Occipital lobe (tissue), 2 donors: Measurements from ENCODE around the gene AP5B1. TPM values are rescaled to one million over a fixed set of nuclear protein-coding genes. Genes with fewer than 3 reads are reported as not detected.

Experiments
- DNase-seq: peaks from one replicate; lab custom pipeline; 2025; lab: John Stamatoyannopoulos, UW
- total RNA-seq: library from RNA; depleted of rRNA; stranded (reverse); fragments of >200 nt; gene quantifications from one replicate; pipeline ENCODE4 v1.2.3, GENCODE V29; 2014

The AP5B1 gene
- 4.7 TPM for total RNA-seq

DNA sequence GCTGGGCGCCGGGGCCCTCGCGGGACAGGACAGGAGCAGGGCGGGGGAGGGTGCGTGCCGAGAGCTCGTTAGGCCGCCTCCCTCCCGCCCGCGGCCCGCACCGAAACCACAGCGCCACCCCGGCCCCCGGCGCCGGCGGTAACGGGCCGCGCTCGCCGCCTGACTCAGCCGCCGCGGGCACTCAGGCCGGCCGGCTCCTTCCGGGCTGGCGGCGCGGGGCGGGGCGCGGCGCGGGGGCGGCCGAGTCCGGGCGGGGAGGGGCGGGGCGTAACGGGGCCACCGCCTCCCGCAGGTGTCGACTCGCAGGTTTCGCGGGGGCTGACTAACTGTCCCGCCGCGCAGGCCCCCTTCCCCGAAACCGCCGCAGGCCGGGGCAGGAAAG is at the start of gene AP5B1:
TSS of gene AP5B1 (minus strand) at position 207 of the 382 bp plus-strand sequence. CDS start 385 bp downstream, outside the sequence.
- DNase-seq = peak; percentile 41

DNA sequence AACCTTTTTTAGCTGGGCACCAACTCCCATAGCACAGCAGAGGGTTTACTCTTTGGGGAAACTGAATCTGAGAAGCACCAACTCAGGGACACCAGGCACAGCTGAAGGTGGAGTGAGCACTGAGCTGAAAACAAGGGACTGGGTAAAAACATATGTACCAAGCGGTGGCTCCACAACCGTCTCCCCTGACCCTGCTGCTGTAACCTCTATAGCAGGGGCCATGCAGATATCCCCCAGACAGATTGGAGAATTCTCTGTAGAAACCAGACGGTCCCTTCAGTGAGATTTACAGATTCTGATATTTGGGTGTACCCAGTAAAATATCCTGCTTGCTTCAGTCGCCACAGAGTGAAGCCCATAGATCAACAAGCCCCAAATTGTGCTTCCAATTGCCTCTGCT is 48.7 kb upstream of the AP5B1 start:
- DNase-seq = no peak

- DNase-seq = no peak
These were observed 46.4 kb upstream of the AP5B1 start for GRCh38 chr11:65826984-65827735.

DNA sequence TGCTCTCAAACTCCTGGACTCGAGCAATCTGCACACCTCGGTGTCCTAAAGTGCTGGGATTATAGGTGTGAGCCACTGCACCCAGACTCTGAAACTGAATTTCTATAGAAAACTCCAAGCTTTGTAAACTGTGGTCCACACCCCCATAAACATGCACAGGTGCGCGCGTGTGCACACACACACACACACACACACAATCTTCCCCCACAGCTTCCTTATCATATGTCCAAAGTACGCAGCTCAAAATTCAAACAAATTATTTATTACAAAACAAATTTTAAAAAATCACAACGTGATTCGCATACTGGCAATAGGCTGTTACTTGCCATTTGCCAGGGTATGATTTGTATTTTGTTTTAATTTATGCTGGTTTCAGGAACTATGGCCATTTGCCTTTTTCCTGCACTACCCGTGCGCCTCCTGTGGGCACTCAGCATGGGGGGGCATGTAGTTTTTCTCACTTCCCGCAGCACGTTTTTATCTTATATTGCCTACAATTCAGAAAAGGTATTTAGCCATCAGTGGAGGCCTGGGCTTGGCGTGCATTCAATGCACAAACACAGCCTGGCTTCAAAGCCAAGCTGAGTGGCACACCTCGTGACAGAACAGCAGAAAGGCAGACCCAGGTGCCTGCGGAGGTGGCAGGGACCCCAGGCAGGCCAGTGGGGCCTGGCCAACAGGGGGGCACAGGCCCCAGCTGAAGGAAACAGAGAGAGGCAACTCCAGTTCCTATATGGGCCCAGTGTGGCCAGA is 42.2 kb upstream of the AP5B1 start:
- no peak for DNase-seq

DNA sequence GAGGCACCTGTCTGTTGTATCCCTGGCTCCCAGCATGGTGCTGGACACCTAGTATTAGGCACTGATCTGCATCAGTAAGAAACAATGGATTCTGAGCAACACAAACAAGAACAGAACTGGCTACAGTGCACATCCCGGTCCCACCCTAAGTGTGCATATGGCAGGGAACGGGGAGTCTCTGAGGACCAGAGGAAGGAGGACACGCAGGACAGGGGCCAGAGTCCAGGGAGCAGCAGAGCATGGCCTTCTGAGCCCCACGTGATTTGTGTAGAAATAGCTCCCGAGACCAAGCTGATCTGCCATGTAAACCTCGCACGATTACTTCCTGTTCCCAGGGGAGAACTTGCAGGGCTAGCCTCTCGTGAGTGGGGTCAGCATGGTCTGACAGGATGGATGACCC is 40.3 kb upstream of the AP5B1 start:
- no peak for DNase-seq

DNA sequence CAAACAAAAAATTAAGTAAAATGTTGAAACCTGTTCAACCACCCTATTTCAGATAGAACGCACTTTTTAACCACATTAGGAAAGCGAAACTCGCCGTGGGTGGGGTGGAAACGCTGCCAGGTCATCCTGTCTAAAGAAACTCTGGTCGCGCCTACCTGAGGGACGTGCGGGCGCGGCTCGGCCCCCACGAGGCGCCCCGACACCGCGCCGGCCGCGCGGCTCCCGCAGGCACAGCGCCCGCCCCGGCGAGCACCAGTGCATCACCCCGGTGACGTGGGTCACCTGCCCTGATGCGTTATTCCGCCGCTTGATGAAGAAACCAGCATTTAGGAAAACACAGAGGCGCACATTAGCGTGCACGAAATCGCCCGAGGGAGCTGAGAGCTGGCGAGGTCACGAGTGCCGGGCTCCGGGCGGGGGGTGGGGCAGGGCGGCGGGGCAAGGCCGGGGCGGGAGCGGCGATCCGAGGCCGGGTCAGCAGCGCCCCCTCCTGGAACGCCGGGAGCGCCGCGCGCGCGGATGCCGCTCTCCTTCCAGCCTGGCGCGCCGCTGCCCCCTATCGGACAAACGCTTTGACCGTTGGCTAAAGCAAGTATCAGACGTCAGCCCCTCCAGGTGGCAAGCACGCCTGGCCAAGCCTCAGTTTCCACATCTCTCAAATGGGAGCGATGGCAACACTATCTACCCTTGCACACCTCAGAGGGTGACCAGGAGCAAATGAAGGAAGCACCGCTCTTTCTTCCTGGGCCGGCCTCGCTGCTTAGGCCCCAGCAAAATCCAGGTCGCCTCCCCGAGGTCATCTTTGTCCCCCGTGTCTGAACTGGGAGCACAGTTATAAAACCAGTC is 37.3 kb upstream of the AP5B1 start:
- peak; percentile 86 for DNase-seq

- DNase-seq = no peak
These were observed 36.6 kb upstream of the AP5B1 start for GRCh38 chr11:65817312-65817834.

- DNase-seq = no peak
These were observed 35.9 kb upstream of the AP5B1 start for GRCh38 chr11:65816696-65817095.

GRCh38 chr11:65814986-65815565 is 34.3 kb upstream of the AP5B1 start:
- DNase-seq = no peak

GRCh38 chr11:65814131-65814985 is 33.6 kb upstream of the AP5B1 start:
- DNase-seq = no peak

- no peak for DNase-seq
These were observed 31.1 kb upstream of the AP5B1 start for GRCh38 chr11:65811764-65812475.

GRCh38 chr11:65810046-65810868 is 29.5 kb upstream of the AP5B1 start:
- no peak for DNase-seq

GRCh38 chr11:65809496-65809895 is 28.7 kb upstream of the AP5B1 start:
- DNase-seq = no peak

DNA sequence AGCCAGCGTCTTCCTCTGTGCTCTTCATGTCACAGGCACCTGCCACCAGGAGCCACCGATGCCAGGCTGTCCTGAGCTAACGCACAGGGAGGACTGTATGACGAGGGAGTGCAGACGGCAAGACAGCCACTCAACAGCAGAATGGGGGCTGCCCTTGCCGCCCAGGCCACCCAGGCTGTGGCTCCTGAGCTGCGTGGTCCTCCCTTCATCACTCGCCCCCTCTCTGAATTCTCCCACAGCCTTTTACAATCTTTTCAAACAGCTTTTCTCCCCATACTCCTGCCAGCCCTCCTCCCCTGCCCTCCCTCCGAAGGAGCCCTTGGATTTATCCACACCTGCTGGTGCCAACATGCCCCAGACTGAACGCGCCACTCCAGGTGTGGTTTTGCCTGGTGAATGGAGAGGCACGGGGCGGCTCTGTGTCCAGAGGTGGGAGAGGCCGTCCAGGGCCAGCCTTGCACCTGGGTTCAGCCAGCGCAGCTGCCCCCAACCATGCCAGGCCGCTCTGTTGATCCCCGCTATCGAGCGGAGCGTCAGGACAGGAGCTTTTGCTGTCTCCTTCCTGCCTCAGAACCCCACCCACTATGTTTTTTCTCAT is 28.1 kb upstream of the AP5B1 start:
- DNase-seq = no peak

DNA sequence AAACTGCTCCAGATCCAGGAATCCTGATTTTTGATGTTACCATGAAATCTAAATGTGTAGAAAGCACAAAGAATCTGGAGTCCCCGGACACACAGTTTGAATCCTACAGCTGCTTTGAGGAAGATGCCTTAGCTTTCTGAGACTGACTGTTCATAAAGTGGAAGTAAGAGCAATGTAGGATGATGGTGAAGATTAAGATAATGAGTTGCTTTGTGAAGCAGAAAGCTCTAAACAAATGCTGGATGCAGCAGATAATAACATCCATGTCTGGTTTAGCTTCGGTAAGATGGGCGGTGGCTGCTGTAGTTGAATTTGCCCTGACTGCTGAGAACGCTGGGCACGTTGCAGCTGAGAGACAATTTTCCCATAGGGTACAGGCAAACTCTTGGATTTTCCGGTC is 26.2 kb upstream of the AP5B1 start:
- DNase-seq = no peak

DNA sequence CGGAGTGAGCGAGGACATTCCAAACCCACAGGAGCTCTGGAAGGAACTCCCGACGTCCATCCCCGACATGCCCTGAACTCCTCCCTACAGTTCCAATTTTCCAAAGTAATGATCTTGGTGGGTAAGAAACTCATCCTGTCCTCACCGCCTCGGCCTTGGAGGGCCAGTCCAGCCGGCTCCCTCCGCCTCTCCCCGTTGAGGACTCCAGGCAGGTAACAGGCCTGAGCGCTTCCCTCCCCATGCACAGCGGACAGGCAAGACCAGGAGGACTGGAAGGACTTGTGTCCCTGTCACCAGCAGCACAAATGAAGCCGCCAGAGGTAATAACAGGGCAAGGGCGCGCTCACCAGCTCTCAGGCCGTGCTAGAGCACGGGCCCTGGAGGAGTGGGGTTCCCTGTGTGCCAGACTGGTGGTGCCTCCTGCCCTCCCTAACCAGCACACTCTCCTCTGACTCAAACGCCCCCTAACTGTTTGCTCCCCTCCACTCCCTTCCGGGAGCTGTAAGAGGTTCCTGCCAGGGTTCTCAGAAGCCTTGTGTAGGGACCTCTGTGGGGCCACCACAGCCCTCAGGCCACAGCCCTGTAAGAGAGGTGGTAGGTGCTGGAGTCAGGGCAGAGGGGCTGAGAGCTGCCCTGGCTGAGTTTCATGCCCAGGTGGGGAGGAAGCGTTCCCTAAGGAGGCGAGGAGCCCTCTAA is 23.2 kb upstream of the AP5B1 start:
- DNase-seq = no peak

- DNase-seq = no peak
These were observed 22.1 kb upstream of the AP5B1 start for GRCh38 chr11:65802841-65803240.
